Measurements from ENCODE around the gene KCNMA1. TPM values are rescaled to one million over a fixed set of nuclear protein-coding genes. Genes with fewer than 3 reads are reported as not detected.
"Not testable (repeated sequence)": the region's sequence is repeated elsewhere in the genome, so short reads cannot be mapped to it uniquely, and the experiment has no call there.

Gene KCNMA1
- total RNA-seq, 1 donor from 2014 or later, result 5.4 TPM

- no peak for ATAC-seq
Observed at GRCh38 chr10:77388571-77389100, 249.0 kb downstream of the KCNMA1 start.

GRCh38 chr10:77387701-77388100 is 249.9 kb downstream of the KCNMA1 start:
- not testable (repeated sequence) for ATAC-seq

DNA sequence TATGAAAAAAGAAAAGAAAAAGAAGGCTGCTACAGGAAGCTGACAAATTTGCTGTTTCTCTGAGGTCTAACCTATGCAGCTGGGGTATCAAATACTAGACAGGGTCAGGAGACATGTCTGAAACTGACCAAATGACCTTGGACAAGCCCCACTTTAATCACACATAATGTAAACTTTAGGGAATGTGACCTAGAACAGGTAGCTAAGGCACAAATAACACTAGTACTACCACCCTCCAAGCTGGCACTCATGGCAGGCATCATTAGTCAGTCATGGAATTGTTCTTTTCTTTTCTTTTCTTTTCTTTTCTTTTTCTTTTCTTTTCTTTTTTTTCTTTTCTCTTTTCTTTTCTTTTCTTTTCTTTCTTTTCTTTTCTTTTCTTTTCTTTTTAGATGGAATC is 250.4 kb downstream of the KCNMA1 start:
- no peak for ATAC-seq

GRCh38 chr10:77386838-77387237 is 250.8 kb downstream of the KCNMA1 start:
- no peak for ATAC-seq

GRCh38 chr10:77386365-77386764 is 251.2 kb downstream of the KCNMA1 start:
- no peak for ATAC-seq

GRCh38 chr10:77385315-77385714 is 252.3 kb downstream of the KCNMA1 start:
- no peak for ATAC-seq

DNA sequence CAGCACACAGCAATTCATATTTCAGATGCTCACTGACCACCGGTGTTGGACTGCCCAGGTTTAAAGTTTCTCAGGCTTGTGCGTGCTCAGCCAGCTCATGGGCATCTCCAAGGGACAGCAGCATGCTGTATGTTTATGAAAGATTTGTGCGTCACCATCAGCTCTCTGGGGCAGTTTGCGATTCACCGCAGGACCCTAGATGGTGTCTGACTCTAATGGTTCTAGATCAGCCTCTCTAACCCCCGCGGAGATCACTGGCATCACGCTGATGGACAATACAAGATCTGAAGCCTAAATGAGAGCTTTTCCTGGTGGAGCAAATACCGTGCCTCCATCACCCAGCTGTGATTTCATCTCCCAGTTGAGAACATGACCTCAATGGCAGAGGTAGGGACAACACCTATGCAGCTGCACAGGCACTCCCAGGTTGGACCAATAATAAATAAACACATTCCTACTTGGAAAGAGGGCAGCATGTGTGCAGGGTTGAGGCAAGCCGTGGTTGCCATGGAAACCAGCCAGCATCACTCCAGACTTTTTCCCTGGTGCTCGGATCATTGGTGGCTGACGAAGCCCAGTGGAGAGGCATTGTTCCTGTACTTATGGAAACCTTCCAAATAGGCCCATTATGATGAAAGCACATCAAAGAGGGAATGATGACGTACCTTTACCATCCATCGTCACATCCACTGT is 253.6 kb downstream of the KCNMA1 start:
- no peak for ATAC-seq

DNA sequence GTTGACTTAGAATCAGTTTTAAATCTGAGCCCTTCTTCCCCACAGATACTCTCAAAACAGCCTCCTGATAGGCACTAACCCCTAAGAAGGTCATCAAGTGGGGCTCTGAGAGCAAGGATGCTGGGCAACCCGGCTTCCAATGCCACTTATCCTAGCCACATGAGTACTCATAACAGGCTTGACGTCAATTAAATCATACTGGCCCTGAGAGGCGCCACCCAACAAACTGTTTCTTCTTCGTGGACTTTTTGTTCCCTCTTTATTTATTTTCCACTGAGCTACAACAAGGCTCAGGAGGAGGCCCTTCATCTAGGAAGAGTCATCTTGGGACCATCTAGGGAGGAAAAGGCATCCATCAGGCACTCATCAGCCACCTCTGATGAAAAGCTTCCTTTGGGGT is 255.9 kb downstream of the KCNMA1 start:
- ATAC-seq, result no peak

- ATAC-seq, result no peak
Observed at GRCh38 chr10:77380723-77381122, 256.9 kb downstream of the KCNMA1 start.

- ATAC-seq, result no peak
Observed at GRCh38 chr10:77380191-77380590, 257.4 kb downstream of the KCNMA1 start.

DNA sequence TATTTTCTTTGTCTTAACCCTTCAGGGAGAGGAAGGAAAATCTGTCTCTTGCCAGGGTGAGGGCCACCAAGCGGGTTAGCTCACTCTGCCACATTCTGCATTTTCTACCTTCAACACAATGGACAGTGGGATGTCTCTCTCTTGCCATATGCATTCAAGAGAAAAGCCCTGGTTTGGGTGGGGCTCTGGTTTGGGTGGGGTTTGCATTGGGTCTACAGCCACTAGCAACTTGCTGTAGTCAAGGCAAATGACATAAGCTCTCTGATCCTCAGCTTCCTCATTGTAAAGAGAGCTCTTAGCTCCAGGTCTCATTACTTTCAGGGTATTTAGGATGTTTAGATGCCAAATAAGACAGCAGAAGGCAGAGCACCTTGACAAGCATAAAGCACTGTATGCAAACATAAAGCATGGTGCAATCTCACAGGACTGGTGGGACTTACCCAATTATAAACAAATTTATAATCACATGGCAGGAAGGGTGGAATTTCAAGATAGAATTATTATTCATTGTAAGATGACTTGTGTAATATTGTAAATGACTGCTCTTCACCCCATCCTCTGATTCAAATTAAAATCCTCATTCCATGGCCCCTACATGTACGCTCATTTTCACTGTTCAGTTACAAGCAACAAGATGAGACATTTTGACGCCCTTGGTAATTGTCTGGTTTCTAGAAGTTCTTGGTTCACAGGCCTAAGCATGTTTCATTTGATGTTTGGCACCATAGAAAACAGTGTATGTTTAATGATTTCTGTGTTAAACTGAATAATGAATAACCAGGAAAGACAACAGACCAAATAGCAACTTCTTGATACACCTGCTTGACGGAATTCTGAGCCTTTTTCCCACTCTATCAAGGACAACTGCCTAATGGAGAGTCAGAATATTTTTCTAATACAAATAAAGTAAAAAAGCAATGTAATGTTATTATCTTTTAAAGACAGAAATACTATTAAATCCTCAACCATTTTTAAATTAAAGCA is 258.9 kb downstream of the KCNMA1 start:
- ATAC-seq, result no peak

DNA sequence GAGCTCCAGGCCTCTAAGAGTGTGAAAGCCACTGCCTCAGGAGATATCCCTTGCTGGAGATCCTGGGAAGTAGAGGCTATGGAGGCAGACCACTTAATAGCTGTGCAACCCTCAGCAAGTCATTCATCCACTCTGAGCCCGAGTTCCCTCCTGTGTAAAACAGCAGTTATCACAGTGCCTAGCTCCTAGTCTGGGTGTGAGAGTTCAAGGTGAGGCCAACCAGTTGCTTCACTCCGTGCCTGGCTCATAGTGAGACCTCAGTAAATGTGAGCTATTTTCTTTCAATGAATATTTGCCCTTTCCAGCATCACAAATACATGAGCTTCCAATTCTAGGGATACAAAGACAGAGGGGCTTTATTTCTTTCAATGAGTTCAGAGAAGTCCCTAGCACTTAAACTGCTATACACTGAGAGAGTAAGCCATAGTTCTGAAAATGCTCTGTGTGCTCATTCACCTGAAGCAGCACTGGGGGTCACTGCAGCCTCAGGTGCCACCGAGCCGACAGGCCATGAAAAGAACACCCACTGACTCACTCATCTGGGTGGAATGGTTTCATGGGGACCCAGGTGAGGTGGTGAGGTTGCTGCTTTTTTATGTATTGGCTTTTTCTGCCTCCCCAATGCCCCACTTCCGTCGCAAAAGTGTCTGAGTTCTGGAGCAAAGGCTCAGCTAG is 259.8 kb downstream of the KCNMA1 start:
- no peak for ATAC-seq

- ATAC-seq, result peak; percentile 28
Observed at GRCh38 chr10:77377034-77377433, 260.6 kb downstream of the KCNMA1 start.

- ATAC-seq, result no peak
Observed at GRCh38 chr10:77374189-77374656, 263.4 kb downstream of the KCNMA1 start.

DNA sequence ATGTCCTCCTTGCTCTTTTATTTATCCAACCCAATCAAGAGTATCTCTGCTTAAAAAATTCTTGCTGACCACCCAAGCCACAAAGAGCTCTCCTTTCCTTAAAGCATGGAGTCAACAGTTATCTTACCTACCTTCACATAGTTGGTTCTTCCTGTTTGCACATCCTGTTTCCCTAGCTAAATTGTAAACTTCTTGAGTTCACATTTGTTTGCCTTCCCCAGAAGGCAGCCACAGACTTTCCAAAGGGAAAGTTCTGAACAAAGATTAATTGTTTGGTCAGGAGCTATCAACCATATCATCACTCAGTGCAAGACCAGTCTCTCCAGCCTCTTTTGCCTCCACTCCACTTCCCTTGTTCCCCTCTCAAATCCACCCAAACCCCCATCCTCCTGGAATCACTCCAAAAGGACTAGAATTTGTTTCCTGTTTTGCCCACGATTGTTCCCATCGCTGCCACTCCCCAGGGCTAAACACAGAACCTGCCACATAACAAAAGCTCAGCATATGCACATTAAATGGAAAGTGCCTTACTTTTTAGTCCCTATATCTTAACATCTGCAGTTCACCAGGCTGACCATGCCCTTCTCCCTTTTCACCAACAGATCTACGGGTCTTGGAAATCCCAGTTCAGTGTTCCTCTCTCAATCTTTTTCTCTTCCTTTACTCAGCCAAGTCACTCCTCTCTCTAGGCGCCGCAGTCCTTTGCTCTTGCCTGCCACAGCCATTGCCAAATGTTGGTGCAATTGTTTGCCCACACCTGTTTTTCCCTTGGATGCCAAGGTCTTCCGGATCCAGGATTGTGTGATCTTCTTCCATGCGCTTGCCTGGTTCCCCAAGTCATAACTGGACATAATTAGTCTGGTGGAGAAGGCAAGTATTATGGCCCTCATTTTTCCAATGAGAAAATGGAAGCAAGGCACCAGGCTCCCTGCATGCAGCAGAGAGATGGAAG is 265.5 kb downstream of the KCNMA1 start:
- no peak for ATAC-seq

GRCh38 chr10:77371421-77371820 is 266.2 kb downstream of the KCNMA1 start:
- no peak for ATAC-seq

GRCh38 chr10:77368006-77368405 is 269.6 kb downstream of the KCNMA1 start:
- ATAC-seq, result no peak

GRCh38 chr10:77363210-77363609 is 274.4 kb downstream of the KCNMA1 start:
- no peak for ATAC-seq

DNA sequence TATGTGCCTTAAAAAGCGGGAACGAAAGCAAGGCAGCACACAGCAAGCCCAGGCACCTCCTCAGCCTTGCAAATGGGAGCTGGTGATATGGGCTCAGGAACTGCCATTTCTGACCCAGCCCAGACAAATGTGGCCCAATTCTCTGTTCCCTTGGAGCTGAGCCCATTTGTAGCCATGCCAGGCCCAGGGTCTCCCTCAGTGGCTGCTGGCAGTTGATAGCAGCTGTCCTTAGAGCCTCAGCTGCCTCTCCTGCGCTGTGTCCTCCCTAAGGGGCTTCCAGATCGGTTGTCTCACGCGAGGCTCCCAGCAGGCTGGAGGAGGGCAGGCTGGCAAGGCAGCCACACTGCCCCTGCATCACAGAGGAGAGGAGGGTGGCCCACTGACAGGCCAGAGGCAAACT is 275.8 kb downstream of the KCNMA1 start:
- ATAC-seq, result no peak

DNA sequence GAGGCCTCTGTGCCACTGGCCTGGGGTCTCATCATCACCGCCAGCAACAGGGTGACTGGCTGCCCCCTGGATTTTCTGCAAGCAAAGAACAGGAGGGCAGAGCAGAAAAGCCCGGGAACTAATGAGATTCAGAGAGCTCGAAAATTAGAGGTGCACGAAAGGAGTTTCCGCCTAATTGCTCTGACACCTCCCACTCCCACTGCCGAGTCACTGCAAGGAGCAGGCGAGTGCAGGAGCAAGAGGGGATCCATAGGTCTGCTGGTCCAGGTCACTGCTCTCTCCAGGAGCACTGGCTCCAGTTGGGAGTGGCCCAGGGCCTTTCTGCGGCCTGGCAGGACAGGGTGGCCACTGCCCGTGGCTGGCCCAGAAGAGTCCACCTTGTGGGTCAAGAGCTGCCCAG is 276.2 kb downstream of the KCNMA1 start:
- ATAC-seq, result no peak

GRCh38 chr10:77360835-77361234 is 276.8 kb downstream of the KCNMA1 start:
- ATAC-seq, result no peak
